ENCODE results near the gene ADAMTS19.

Gene ADAMTS19

DNA sequence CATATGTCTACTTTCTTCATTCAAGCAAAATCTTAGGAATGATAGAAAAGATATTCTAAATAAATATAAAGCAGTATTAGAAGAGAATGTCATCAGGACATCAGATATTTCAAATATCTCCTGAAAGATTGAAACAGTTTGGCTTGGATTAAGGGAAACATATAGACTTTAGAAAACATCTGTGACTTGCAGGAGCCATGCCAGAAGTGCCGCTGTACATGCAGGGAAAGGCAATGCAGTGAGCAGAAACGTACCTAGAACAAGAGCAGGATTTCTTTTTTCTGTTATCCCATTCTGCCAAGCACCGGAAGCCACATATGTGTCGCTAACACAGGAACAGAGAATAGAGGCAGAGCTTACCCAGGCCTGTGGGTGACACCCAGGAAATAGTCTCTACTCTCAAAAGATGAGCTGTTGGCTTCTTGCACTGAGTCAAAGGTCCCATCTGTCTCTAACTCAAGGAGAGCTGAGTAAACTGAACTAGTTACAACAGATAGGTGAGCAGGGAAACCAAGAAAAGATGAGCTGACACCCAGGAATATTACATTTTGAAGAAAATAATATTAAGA is 5.8 kb downstream of the ADAMTS19 start:
- DNase-seq (ENCODE audit: low spot score): no peak

- no peak for DNase-seq (ENCODE audit: low spot score)
These were observed 14.4 kb downstream of the ADAMTS19 start for GRCh38 chr5:129474544-129474943.

DNA sequence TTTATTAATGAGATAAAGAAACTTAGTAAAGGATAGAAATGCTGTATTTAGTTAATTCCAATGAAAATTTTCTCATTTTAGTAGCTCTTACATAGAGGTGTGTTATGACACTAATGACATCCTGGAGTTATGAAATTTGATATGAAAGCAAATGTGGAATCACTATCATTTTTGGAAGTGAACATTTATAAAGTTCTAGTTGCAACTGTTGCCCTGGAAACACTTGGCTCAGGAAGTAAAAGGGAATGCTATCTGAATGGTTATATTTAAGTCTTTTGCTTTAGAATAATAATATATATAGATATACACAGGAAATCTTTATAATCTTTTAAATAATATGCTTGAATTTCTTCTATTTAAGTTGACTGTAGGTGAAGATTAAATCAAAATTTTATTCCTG is 16.7 kb downstream of the ADAMTS19 start:
- DNase-seq (ENCODE audit: low spot score): no peak

- DNase-seq (ENCODE audit: low spot score): no peak
These were observed 17.4 kb downstream of the ADAMTS19 start for GRCh38 chr5:129477532-129477931.

DNA sequence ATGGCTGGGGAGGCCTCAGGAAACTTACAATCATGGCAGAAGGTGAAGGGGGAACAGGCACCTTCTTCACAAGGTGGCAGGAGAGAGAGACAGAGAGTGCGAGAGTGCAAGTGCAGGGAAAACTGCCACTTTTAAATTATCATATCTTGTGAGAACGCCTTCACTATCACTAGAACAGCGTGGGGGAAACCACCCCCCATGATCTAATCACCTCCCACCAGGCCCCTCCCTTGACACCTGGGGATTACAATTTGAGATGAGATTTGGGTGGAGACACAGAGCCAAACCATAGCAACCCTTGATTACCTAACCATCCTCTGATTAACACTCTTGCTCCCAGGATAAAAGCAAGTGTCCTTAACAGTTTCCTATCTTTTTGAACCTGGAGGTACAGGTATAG is 21.1 kb downstream of the ADAMTS19 start:
- DNase-seq (ENCODE audit: low spot score): no peak

- no peak for DNase-seq (ENCODE audit: low spot score)
These were observed 36.3 kb downstream of the ADAMTS19 start for GRCh38 chr5:129496421-129496820.

GRCh38 chr5:129496864-129497595 is 36.9 kb downstream of the ADAMTS19 start:
- no peak for DNase-seq (ENCODE audit: low spot score)

DNA sequence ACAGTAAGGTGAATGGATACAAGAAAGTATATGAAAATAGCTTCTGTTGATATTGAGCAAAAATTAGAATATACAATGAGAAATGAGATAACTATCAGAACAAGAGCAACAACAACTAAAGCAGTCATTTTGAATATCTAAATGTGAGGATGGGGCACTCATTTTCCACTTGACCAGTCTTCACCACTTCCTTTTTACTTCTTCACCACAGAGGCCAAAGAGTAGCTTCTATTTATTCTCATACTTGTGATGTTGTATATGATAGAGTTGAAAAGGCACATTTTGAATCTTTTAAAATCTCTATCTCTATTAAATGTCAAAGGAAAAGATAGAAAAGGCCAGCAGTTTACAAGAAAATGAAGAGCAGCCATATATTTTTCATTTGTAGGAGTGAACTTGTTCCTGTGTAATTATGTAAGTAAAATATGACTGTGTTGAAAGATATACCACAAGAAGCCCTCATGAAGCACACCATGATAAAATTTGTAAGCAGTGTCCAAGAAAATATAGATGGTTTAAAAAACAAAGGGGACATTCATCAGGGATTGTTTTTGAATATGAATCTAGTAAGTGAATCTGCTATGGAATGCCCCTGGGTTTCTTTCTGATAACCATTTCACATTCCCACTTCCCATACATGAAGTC is 39.2 kb downstream of the ADAMTS19 start:
- no peak for DNase-seq (ENCODE audit: low spot score)

DNA sequence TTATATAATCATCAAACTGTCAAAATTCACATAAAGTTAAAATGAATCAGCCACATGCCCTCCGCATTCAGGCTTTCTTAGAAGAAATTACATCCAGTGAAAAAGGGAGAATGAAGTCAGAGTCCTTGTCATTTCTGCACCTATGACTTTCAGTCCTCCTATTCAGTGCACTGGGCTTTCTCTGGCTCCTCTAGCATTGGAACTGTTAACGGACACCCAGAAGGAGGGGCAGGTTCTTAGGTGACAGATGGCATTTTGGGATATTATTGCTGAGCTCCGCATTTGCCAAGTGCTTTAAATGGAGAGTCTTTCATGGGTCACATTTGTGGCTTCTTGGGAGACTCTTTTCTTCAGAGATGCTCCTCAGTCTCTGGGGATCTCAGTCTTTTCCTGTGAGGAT is 40.0 kb downstream of the ADAMTS19 start:
- DNase-seq (ENCODE audit: low spot score): no peak

DNA sequence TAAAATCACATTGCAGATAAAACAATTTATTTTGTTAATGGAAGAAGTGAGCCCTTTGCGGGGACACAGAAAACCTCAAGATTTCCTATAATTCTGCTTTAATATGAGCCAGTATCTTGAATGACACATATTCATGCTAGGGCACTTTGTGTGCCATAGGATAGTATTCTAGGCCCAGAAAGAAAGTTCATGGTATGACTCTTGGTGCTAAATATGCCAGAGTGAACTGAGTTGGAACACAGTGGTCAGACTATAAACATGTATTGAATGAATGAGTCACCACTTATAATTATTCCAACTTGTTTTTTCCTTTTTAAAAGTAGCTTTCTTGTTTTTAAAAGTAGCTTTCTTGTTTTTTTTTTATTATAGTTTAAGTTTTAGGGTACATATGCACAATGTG is 46.0 kb downstream of the ADAMTS19 start:
- DNase-seq (ENCODE audit: low spot score): no peak

DNA sequence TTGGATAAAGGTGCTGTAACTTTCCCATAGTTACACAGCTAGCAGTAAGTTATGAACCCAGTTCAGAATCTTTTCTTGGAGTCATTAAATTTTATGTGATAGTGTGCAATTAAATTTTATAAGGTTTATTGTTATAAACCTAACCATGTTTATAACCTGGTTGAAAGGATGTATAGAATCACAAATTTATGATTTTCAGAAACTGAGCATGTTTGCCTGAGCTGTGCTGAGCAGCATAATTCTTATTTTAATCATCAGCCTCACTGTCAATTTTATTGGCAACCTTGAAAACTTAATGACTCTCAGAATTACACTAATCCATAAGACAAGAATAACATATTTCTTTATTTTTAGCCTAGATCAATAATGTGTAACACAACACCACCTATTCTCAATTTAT is 46.9 kb downstream of the ADAMTS19 start:
- no peak for DNase-seq (ENCODE audit: low spot score)

GRCh38 chr5:129507527-129507926 is 47.4 kb downstream of the ADAMTS19 start:
- no peak for DNase-seq (ENCODE audit: low spot score)

- no peak for DNase-seq (ENCODE audit: low spot score)
These were observed 48.5 kb downstream of the ADAMTS19 start for GRCh38 chr5:129508606-129509005.

GRCh38 chr5:129509363-129509975 is 49.4 kb downstream of the ADAMTS19 start:
- no peak for DNase-seq (ENCODE audit: low spot score)

- no peak for DNase-seq (ENCODE audit: low spot score)
These were observed 51.2 kb downstream of the ADAMTS19 start for GRCh38 chr5:129511291-129511690.

GRCh38 chr5:129541051-129541450 is 81.0 kb downstream of the ADAMTS19 start:
- no peak for DNase-seq (ENCODE audit: low spot score)

- DNase-seq (ENCODE audit: low spot score): no peak
These were observed 81.7 kb downstream of the ADAMTS19 start for GRCh38 chr5:129541648-129542251.

GRCh38 chr5:129547137-129547536 is 87.0 kb downstream of the ADAMTS19 start:
- DNase-seq (ENCODE audit: low spot score): no peak

DNA sequence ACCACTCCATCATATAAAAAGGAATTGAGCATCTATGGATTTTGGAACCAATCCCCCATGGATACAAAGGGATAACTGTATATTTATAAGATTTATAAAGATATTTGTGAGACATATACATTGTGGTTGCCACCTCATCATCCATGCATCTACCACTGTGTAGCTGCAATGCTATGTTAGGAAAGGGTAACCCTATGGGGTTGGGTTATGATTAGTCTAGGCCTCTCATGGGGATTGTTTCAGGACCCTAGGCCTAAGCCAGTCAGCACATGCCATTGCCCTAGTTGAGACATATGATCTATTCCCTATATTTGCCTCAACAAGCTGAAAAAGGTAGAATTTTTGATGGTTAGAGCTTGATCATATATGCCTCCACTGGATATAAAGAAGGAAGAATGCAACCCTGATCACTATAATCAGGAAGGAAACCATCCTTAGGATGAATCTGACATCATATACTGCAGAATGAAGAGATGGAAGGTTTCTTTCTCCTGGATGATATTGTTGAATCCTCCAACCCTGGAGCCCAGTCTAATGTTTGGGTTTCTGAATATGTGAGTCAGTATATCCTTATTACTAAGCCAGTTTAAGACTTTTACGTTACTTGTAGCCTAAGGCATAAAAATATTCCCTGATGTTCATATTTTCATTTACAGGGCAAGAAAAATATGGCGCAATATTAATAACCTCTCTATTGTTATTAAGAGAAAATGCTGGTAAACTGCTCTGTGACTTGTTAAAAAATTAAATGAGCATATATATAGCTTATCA is 94.2 kb downstream of the ADAMTS19 start:
- DNase-seq (ENCODE audit: low spot score): no peak

GRCh38 chr5:129563585-129563984 is 103.5 kb downstream of the ADAMTS19 start:
- DNase-seq (ENCODE audit: low spot score): no peak

DNA sequence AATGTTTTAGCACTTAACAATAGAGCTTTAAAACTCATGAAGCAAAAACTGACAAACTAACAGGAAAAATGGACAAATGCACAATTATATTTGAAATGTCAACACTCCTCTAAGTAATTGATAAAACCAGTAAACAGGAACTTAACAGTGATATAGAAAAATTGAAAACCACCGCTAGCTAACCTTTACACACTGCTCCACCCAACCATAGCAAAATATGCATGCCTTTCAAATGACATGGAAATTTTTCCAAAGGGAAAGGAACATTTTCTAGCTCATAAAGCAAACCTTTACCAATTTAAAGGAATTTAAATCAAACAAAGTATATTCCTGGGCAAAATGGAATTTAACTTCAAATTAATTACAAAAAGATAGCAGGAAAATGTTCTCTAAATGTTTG is 109.2 kb downstream of the ADAMTS19 start:
- DNase-seq (ENCODE audit: low spot score): no peak

GRCh38 chr5:129572060-129572459 is 112.0 kb downstream of the ADAMTS19 start:
- DNase-seq (ENCODE audit: low spot score): no peak
